HepG2 (cell line): ENCODE measurements around the gene ZBTB22. TPM values are rescaled to one million over a fixed set of nuclear protein-coding genes. Genes with fewer than 3 reads are reported as not detected.

Experiments
- ATAC-seq: fragments of 200-7000 bp; cut with Tn5 transposase; 3 replicates; pipeline ENCODE4 v1.9.1; 2020; ENCODE audit warnings: mild to moderate bottlenecking, moderate library complexity
- BruUV-seq: library from RNA; stranded (reverse); fragments of 400-500 nt; replicated peaks from 2 replicates; lab custom pipeline; 2021; lab: Mats Ljungman, UMichigan
- CTCF ChIA-PET: fragments of 300-600 bp; formaldehyde crosslinking; extraction: SDS; loops from one replicate; lab custom pipeline; 2021; ENCODE audit warnings: low total read pairs, inconsistent platforms, low intra/inter-chr PET ratio; lab: Yijun Ruan, JAX
- POLR2A ChIA-PET: fragments of 350-600 bp; sonication (Branson Sonifier 250); formaldehyde crosslinking; loops from one replicate; lab custom pipeline; 2020; ENCODE audit warnings: antibody characterized with exemption, inconsistent platforms; lab: Yijun Ruan, JAX
- DNase-seq: peaks from one replicate; pipeline ENCODE4 v3.0.0-alpha.2; 2015; ENCODE audit warnings: low spot score
- FAIRE-seq: peaks from 3 replicates; lab custom pipeline; 2011; peaks lifted over from hg19 to GRCh38; lab: Jason Lieb, UNC
- H2AFZ ChIP-seq: one replicate; pipeline ENCODE4 v1.6.1; 2011; ENCODE audit warnings: low read length, inconsistent platforms
- H3K27ac ChIP-seq: fragments of 300-600 bp; 3 replicates; pipeline ENCODE4 v1.8.0; 2011; ENCODE audit warnings: mixed run types, mild to moderate bottlenecking, mixed read lengths, low read length, inconsistent platforms; ENCODE audit not compliant: insufficient read depth; ENCODE audit errors: extremely low read length
- H3K27me3 ChIP-seq, 2 experiments: fragments of 200-600 bp in 1 of 2; 2 replicates in 1 of 2; 3 replicates in 1 of 2; pipeline versions ENCODE4 v1.6.0 to v1.8.0; 2011; ENCODE audit warnings: low read length in 2 of 2, mild to moderate bottlenecking in 2 of 2, moderate library complexity in 2 of 2, inconsistent platforms in 1 of 2; ENCODE audit not compliant: insufficient read depth in 2 of 2, control insufficient read depth in 1 of 2
- H3K36me3 ChIP-seq, 2 experiments: fragments of 200-600 bp in 1 of 2; replicated peaks in 1 of 2; 2 replicates in 1 of 2; 3 replicates in 1 of 2; pipeline versions ENCODE4 v1.5.1 to v1.8.0; 2011; ENCODE audit warnings: low read length in 2 of 2, inconsistent platforms in 1 of 2; ENCODE audit not compliant: insufficient read depth in 2 of 2, control insufficient read depth in 1 of 2
- H3K4me1 ChIP-seq: 2 replicates; pipeline ENCODE4 v1.5.1; 2012; ENCODE audit warnings: low read length, inconsistent platforms; ENCODE audit not compliant: insufficient read depth
- H3K4me2 ChIP-seq: 2 replicates; pipeline ENCODE4 v1.6.0; 2011; ENCODE audit warnings: low read depth, low read length, inconsistent platforms
- H3K4me3 ChIP-seq, 3 experiments: fragments of 200-600 bp in 1 of 3; sonication (generic), shearing (Covaris generic) in 1 of 3; replicated peaks in 1 of 3; 2 replicates each; pipeline ENCODE4 v1.5.1; 2011 to 2016; ENCODE audit warnings: low read length in 3 of 3, inconsistent platforms in 2 of 3, low read depth in 2 of 3, mild to moderate bottlenecking in 2 of 3, control low read depth in 1 of 3, mixed read lengths in 1 of 3; ENCODE audit not compliant: insufficient read depth in 1 of 3
- H3K79me2 ChIP-seq: one replicate; pipeline ENCODE4 v1.6.1; 2011; ENCODE audit warnings: low read length, inconsistent platforms; ENCODE audit not compliant: insufficient read depth
- H3K9ac ChIP-seq: 2 replicates; pipeline ENCODE4 v1.6.0; 2011; ENCODE audit warnings: mild to moderate bottlenecking, low read depth, low read length, inconsistent platforms; ENCODE audit not compliant: insufficient read depth
- H3K9me3 ChIP-seq: 2 replicates; pipeline ENCODE4 v1.5.1; 2012; ENCODE audit warnings: mild to moderate bottlenecking, low read length
- H4K20me1 ChIP-seq: 2 replicates; pipeline ENCODE4 v1.6.0; 2011; ENCODE audit warnings: inconsistent platforms, mild to moderate bottlenecking, low read length, moderate library complexity; ENCODE audit not compliant: insufficient read depth
- BRD4 ChIP-seq: sonication (generic); formaldehyde crosslinking; IDR thresholded peaks from 2 replicates; pipeline ENCODE4 v1.4.0; 2020; ENCODE audit warnings: missing genetic modification reagents
- ETV5 ChIP-seq: IDR thresholded peaks from 2 replicates; pipeline ENCODE4 v1.6.1; 2018; ENCODE audit warnings: missing biosample characterization, missing genetic modification reagents, inconsistent platforms, borderline replicate concordance
- FOSL1 ChIP-seq: sonication (generic); formaldehyde crosslinking; IDR thresholded peaks from 2 replicates; pipeline ENCODE4 v1.9.0; 2021; ENCODE audit warnings: missing genetic modification reagents, borderline replicate concordance
- FOXP4 ChIP-seq: sonication (generic); formaldehyde crosslinking; IDR thresholded peaks from 2 replicates; pipeline ENCODE4 v1.4.0; 2020; ENCODE audit warnings: missing genetic modification reagents
- PBX3 ChIP-seq: sonication (generic); formaldehyde crosslinking; IDR thresholded peaks from 2 replicates; pipeline ENCODE4 v1.8.1; 2023; ENCODE audit warnings: missing genetic modification reagents, inconsistent platforms, borderline replicate concordance
- RNF2 ChIP-seq: fragments of 450-650 bp; conservative IDR thresholded peaks from 2 replicates; pipeline ENCODE4 v1.6.1; 2016; ENCODE audit warnings: low read depth
- TEAD2 ChIP-seq: sonication (generic); formaldehyde crosslinking; IDR thresholded peaks from 2 replicates; pipeline ENCODE4 v1.9.0; 2021; ENCODE audit warnings: missing genetic modification reagents
- ZFY ChIP-seq: sonication (generic); formaldehyde crosslinking; IDR thresholded peaks from 2 replicates; pipeline ENCODE4 v1.4.0; 2020; ENCODE audit warnings: missing genetic modification reagents
- ZNF333 ChIP-seq: sonication (generic); formaldehyde crosslinking; IDR thresholded peaks from 2 replicates; pipeline ENCODE4 v1.4.0; 2020; ENCODE audit warnings: mild to moderate bottlenecking, missing genetic modification reagents, borderline replicate concordance
- ZNF713 ChIP-seq: sonication (generic); formaldehyde crosslinking; IDR thresholded peaks from 2 replicates; pipeline ENCODE4 v1.4.0; 2020; ENCODE audit warnings: mild to moderate bottlenecking, missing genetic modification reagents
- ZZZ3 ChIP-seq: sonication (generic); formaldehyde crosslinking; IDR thresholded peaks from 2 replicates; pipeline ENCODE4 v1.4.0; 2020; ENCODE audit warnings: missing genetic modification reagents, mild to moderate bottlenecking, borderline replicate concordance
- WGBS: methylation state at CpG from one replicate; pipeline ENCODE4 v1.1.6; 2017; ENCODE audit warnings: low lambda C conversion rate; 5-methylcytosine and 5-hydroxymethylcytosine counted together
- in situ Hi-C: cut with HindIII; loops from 2 replicates; pipeline ENCODE4 v1.10.0; 2017; ENCODE audit warnings: low pct_unique_long_range_greater_than_20kb; ENCODE audit not compliant: extremely low pct_ligation_motif_present
- intact Hi-C: fragments of 100-400 bp; cut with micrococcal nuclease; formaldehyde crosslinking; loops from one replicate; pipeline ENCODE4 v1.10.0; 2022; ENCODE audit not compliant: unreplicated experiment
- polyA plus RNA-seq, 8 experiments: library from polyadenylated mRNA; depleted of rRNA in 3 of 8; stranded (reverse) in 7 of 8; unstranded in 1 of 8; fragments of >200 nt; fragmentation: Illumina TruSeq in 4 of 8; extraction: Trizol in 4 of 8; gene quantifications; 2 replicates each; pipeline versions ENCODE4 v1.2.1 to v1.2.3, GENCODE V29; 2011 to 2016; ENCODE audit warnings: low read depth in 4 of 8, missing spikeins in 1 of 8, mixed read lengths in 1 of 8; ENCODE audit not compliant: insufficient read depth in 1 of 8
- total RNA-seq, 5 experiments: library from RNA; depleted of rRNA; stranded (reverse); fragments of >200 nt; fragmentation: Illumina TruSeq; extraction: Trizol; gene quantifications; 2 replicates each; pipeline ENCODE4 v1.2.3, GENCODE V29; 2016; ENCODE audit warnings: low read depth in 1 of 5
- TF ChIP-seq, protein P1 (sequence below): sonication (generic); formaldehyde crosslinking; IDR thresholded peaks from 2 replicates; pipeline ENCODE4 v1.5.0; 2020; ENCODE audit warnings: mild to moderate bottlenecking, missing genetic modification reagents
- TF ChIP-seq, protein P2 (sequence below): sonication (generic); formaldehyde crosslinking; IDR thresholded peaks from 2 replicates; pipeline ENCODE4 v1.4.0; 2020; ENCODE audit warnings: mild to moderate bottlenecking, missing genetic modification reagents

The ZBTB22 gene
- total and polyA plus RNA-seq, 2 of the 13 experiments (the other 11 are each of a cell fraction or from before 2014, with no cell fraction given), result 8.0 to 10.6 TPM

DNA sequence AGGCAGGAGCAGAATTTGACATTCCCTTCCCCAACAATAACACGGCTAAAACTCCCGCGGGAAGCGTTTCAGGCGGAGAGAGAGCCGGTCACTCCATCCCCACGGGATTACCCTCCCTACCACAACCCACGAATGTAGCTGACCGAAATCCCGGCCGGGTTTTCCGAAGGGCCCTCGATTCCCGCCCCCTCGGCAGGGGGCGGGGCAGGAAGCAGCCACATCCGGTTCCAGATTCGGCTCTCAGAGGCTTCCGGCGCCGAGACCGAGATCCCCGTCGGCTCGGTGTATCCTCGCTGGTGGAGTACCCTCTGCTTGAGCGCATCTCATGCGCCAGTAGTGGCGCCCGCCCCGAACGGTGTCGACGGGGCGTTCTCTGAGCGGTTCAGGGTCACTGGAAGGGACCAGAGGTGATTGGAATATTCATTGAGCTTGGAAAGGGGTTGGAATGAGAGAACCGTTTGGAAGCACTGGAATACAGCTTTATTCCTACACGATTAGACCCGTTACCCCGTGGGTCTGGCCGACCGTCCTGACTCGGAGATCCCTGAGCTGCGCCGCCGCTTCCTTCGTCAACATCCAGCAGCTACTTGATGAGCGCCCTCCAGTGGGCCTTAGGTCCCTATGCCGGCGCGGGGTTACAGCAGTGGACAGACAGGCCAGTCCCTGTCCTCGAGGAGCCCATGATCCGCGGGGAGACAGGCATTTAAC, 18.2 kb downstream of the ZBTB22 start (continued):
- peak; percentile 96 for TF ChIP-seq ETV5 (CRISPR knock-in tag)
- no peak for TF ChIP-seq FOSL1 (CRISPR knock-in tag)
- TF ChIP-seq ZFY (CRISPR knock-in tag), result peak; percentile 73
- no peak for TF ChIP-seq TEAD2 (CRISPR knock-in tag)

DNA sequence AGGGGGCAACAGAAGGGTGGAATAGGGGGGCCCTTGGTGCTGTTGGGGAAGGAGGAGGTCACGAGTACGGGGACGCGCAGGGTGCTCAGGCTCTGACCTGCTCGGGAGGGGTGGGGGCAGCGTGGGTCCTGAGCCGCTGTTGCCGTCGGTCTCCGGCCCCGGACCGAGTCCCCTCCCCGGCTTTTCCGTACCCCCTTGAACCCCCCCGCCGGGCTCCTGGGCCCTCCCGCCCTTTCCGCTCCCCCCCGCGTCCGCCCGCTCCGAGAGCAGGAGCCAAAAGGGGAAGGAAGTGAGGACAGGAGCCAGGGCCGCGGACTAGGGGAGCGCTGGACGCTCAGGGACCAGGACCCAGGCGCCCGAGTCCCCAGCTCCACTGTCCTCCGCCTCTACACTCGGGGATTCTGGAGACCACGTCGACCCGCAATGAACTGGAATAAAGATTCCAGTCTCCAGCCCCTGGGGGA, 18.7 kb downstream of the ZBTB22 start, which contains the start of gene RGL2:
Gene RGL2, minus strand, starts transcription at position 170 of the 464 bp plus-strand sequence. CDS start 332 bp downstream, outside the sequence.
- Histone ChIP-seq H3K9ac (peak within 1 kb of the TSS; percentile 92), H3K27ac (peak within 1 kb of the TSS; percentile 93), H3K4me2 (peak within 1 kb of the TSS; percentile 92), H2AFZ (no peak within 1 kb of the TSS), H3K27me3 (no peaks in the 10 kb centered on the region; a peak in 1 of 5 replicates), H3K4me1 (peaks cover 27% of the 10 kb centered on the region), H3K36me3 (peaks cover 4 to 5% of the 10 kb centered on the region in 2 experiments; a peak in 2 of 5 replicates), H4K20me1 (no peaks in the 10 kb centered on the region), H3K79me2 (peaks cover 12% of the 10 kb centered on the region), H3K9me3 (no peaks in the 10 kb centered on the region), H3K4me3 (peak within 1 kb of the TSS; percentile 75 to 88 (median 79))
- ChIA-PET CTCF (interaction anchor here (1.2 to 3.3 kb wide), 3 partner anchors 10 to 175 kb away, joined by 3 to 52 read pairs (median 4); partner anchors contain the start of genes PFDN6 and WDR46), POLR2A (interaction anchor here (0.8 to 4.1 kb wide), 12 partner anchors 9 to 327 kb away, joined by 3 to 57 read pairs (median 11); partner anchors contain the start of genes B3GALT4, PFDN6, RPS18 and TAPBP)
- 2% methylated on average over 25 of the region's 34 CpGs for whole genome bisulfite sequencing
- no peak for FAIRE-seq
- ATAC-seq, result peak; percentile 27
- no TSS peak for BruUV-seq
- in situ Hi-C loops (loop anchor here (5.0 to 25.0 kb wide), 2 partner anchors 97 to 113 kb away; partner anchors contain the start of genes CUTA, HSD17B8, PHF1 and RXRB), intact Hi-C loops (loop anchor here (1.0 kb wide), 3 partner anchors 10 to 99 kb away; partner anchors contain the start of genes PFDN6, RXRB, SLC39A7 and WDR46)
- DNase-seq, result no peak
- no peak for TF ChIP-seq RNF2
- peak; percentile 31; the same call in 1 of the 2 replicates for TF ChIP-seq BRD4 (CRISPR knock-in tag)
- no peak for TF ChIP-seq ZNF333
- TF ChIP-seq PBX3 (CRISPR knock-in tag), result peak; percentile 19; the same call in 1 of the 2 replicates
- TF ChIP-seq, protein P1, sequence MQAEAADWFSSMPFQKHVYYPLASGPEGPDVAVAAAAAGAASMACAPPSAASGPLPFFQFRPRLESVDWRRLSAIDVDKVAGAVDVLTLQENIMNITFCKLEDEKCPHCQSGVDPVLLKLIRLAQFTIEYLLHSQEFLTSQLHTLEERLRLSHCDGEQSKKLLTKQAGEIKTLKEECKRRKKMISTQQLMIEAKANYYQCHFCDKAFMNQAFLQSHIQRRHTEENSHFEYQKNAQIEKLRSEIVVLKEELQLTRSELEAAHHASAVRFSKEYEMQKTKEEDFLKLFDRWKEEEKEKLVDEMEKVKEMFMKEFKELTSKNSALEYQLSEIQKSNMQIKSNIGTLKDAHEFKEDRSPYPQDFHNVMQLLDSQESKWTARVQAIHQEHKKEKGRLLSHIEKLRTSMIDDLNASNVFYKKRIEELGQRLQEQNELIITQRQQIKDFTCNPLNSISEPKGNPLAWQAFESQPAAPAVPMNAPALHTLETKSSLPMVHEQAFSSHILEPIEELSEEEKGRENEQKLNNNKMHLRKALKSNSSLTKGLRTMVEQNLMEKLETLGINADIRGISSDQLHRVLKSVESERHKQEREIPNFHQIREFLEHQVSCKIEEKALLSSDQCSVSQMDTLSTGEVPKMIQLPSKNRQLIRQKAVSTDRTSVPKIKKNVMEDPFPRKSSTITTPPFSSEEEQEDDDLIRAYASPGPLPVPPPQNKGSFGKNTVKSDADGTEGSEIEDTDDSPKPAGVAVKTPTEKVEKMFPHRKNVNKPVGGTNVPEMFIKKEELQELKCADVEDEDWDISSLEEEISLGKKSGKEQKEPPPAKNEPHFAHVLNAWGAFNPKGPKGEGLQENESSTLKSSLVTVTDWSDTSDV (CRISPR knock-in tag), result 0 out of 2 replicates have a peak, but pooled peaks have one; percentile 45
- peak; percentile 6; the same call in 1 of the 2 replicates for TF ChIP-seq FOXP4 (CRISPR knock-in tag)
- 0 out of 2 replicates have a peak, but pooled peaks have one; percentile 22 for TF ChIP-seq ZNF713
- TF ChIP-seq, protein P2, sequence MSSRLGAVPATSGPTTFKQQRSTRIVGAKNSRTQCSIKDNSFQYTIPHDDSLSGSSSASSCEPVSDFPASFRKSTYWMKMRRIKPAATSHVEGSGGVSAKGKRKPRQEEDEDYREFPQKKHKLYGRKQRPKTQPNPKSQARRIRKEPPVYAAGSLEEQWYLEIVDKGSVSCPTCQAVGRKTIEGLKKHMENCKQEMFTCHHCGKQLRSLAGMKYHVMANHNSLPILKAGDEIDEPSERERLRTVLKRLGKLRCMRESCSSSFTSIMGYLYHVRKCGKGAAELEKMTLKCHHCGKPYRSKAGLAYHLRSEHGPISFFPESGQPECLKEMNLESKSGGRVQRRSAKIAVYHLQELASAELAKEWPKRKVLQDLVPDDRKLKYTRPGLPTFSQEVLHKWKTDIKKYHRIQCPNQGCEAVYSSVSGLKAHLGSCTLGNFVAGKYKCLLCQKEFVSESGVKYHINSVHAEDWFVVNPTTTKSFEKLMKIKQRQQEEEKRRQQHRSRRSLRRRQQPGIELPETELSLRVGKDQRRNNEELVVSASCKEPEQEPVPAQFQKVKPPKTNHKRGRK (CRISPR knock-in tag), result 0 out of 2 replicates have a peak, but pooled peaks have one; percentile 42
- TF ChIP-seq ZZZ3 (CRISPR knock-in tag), result 0 out of 2 replicates have a peak, but pooled peaks have one; percentile 15
